Psoas muscle (tissue), 8 donors: ENCODE data around the gene TRAIP. TPM values are rescaled to one million over a fixed set of nuclear protein-coding genes. Genes with fewer than 3 reads are reported as not detected.

ENCODE experiments used
- ATAC-seq, 4 donors: fragments of 200-7000 bp; cut with Tn5 transposase; one replicate each; pipeline ENCODE4 v1.9.1; 2020; ENCODE audit warnings: moderate library complexity in 3 of 4, mild to moderate bottlenecking in 2 of 4
- DNase-seq, 2 donors: peaks; one replicate each; pipeline ENCODE4 v3.0.0-alpha.2; 2020
- H3K27ac ChIP-seq: fragments of 200-600 bp; one replicate; pipeline ENCODE4 v1.8.0; 2022
- H3K27me3 ChIP-seq, 3 donors: fragments of 200-600 bp in 1 of 3; one replicate each; pipeline versions ENCODE4 v1.6.1 to v1.8.0; 2013 to 2022; ENCODE audit warnings: low read length in 2 of 3, mild to moderate bottlenecking in 2 of 3, moderate library complexity in 1 of 3; ENCODE audit not compliant: insufficient read depth in 3 of 3
- H3K36me3 ChIP-seq, 2 donors: fragments of 200-600 bp in 1 of 2; one replicate each; pipeline versions ENCODE4 v1.6.1 to v1.8.0; 2013 to 2022; ENCODE audit warnings: low read depth in 1 of 2, mild to moderate bottlenecking in 1 of 2, moderate library complexity in 1 of 2; ENCODE audit not compliant: insufficient read depth in 1 of 2
- H3K4me1 ChIP-seq: fragments of 200-600 bp; one replicate; pipeline ENCODE4 v1.8.0; 2022
- H3K4me3 ChIP-seq: fragments of 200-600 bp; one replicate; pipeline ENCODE4 v1.8.0; 2022; ENCODE audit warnings: mild to moderate bottlenecking
- H3K9me3 ChIP-seq: fragments of 200-600 bp; one replicate; pipeline ENCODE4 v1.8.0; 2022
- CTCF ChIP-seq: fragments of 200-600 bp; IDR thresholded peaks from one replicate; pipeline ENCODE4 v1.8.0; 2022; ENCODE audit warnings: antibody characterized with exemption
- WGBS, 3 donors: extraction: QIAGEN DNeasy Blood & Tissue Kit; methylation state at CpG; one replicate each; pipeline versions ENCODE4 v1.1.6 to v1.1.7; 2013; 5-methylcytosine and 5-hydroxymethylcytosine counted together
- intact Hi-C, 2 donors: fragments of 100-400 bp; cut with DNase I; formaldehyde crosslinking; loops; one replicate each; pipeline versions ENCODE4 v1.11.0 to v1.14.2; 2022
- polyA plus RNA-seq, 3 donors: library from polyadenylated mRNA; stranded (reverse); fragments of 200-250 nt; gene quantifications; one replicate each; pipeline ENCODE4 v1.2.3, GENCODE V29; 2013
- total RNA-seq, 4 donors: library from RNA; stranded (reverse); fragmentation: NEBNext Ultra II Directional in 2 of 4; extraction: Animal tissue kit (Norgen Biotek cat#: 25700) in 2 of 4; gene quantifications; one replicate each; pipeline versions ENCODE4 v1.2.1 to v1.2.4, GENCODE V29; 2021 to 2023
- donor health status: healthy with polysubstance abuse.
- donor health status: DM: no; HTN: no; CAD: no; lungs with moderate emphysema.
- donor health status: Bipolar disorder and iron deficiency.
- donor health status: healthy.
- donor health status: DM: yes; HTN: yes; CAD: no.
- donor health status: DM: no; HTN: no; CAD: no.
- donor health status: DM: no; HTN: no; CAD: no.
- donor health status: DM: yes; HTN: yes; CAD: no.

The TRAIP gene
- total and polyA plus RNA-seq, 7 donors, result 0.36 to 4.6 (median 1.2) TPM

GRCh38 chr3:49841126-49841696 lies 15.2 kb downstream of the TRAIP start:
- intact Hi-C loops, result loop anchor here in 1 of 2 donors (5.0 kb wide), 1 partner anchor 124 kb away; the partner anchor contains the start of gene AMIGO3
- TF ChIP-seq CTCF, result peak; percentile 18
- no peak overlapping the region for H3K4me3 ChIP-seq
- no peaks in the 10 kb centered on the region for H3K36me3 ChIP-seq
- no peaks in the 10 kb centered on the region for H3K27me3 ChIP-seq
- H3K27ac ChIP-seq, result no peak overlapping the region
- DNase-seq (no peak), ATAC-seq (peak in 1 of 4 donors; percentile 11)
- H3K9me3 ChIP-seq, result no peaks in the 10 kb centered on the region
- H3K4me1 ChIP-seq, result peaks cover 14% of the 10 kb centered on the region

DNA sequence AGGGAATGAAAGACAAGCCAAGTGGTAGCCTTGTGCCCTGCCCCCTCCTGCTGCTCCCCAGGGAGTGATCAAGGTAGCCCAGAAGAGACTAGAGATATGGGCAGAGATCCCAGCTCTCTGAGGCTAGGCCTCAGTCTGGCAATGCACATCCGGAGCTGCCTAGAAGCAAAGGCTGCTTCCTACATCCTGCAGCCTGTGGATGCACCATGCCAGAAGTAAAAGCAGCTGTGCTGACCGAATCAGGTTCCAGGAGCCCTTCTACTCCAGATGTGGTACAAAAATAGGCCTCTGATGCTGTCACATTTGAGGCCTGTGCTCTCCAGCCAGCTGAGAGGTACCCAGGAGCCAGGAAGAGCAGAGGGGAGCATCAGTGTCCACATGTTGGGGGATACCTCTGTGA lies 16.0 kb downstream of the TRAIP start:
- Histone ChIP-seq H3K36me3 (no peaks in the 10 kb centered on the region), H3K4me3 (no peak overlapping the region), H3K27me3 (no peaks in the 10 kb centered on the region), H3K4me1 (peaks cover 14% of the 10 kb centered on the region), H3K27ac (no peak overlapping the region), H3K9me3 (no peaks in the 10 kb centered on the region)
- no peak for DNase-seq
- intact Hi-C loops, result loop anchor here in 1 of 2 donors (5.0 kb wide), 1 partner anchor 123 kb away; the partner anchor contains the start of gene AMIGO3
- no peak for TF ChIP-seq CTCF
- WGBS, 3 donors, result 27 to 58% (median 48%) methylated on average over 2 of the region's 2 CpGs
- peak in 1 of 4 donors; percentile 42 for ATAC-seq

DNA sequence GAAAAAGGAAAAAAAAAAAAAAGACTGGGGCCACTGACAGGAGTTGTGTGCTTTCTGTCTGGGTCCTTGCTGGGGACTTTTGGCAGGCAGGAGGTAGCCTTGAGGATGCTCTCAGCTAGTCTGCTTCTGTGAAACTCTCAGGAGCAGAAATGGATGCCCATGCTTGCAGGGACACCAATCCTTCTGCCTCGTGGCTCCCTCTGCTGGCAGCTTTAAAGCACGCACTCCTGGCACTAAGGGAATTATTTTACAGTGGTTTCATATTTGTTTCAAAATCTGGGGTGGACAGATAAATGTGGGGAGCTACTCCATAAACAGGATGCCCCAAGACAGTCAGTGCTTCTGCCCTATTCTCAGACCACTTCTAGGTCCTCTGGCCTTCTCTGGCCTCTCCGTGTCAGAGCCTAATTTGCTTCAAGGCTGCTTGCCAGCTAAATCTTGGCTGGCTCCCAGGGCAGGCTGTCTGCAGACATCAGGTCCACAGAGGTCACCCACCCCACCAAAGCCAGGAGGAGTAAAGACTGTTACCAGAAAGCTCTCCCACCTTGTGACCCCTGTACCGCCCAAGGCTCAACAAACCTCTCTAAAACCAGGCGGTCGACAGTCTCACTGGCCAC lies 17.1 kb downstream of the TRAIP start:
- TF ChIP-seq CTCF, result peak; percentile 92
- DNase-seq (peak; percentile 75 to 90), ATAC-seq (peak; percentile 79 to 98 (median 92))
- H3K27ac ChIP-seq, result no peak overlapping the region
- intact Hi-C loops, result loop anchor here (1.0 kb wide), 2 partner anchors 37 to 136 kb away; no protein-coding TSS in a partner anchor
- 31 to 39% (median 37%) methylated on average over 6 of the region's 6 CpGs for WGBS, 3 donors
- no peaks in the 10 kb centered on the region for H3K9me3 ChIP-seq
- no peaks in the 10 kb centered on the region for H3K27me3 ChIP-seq
- peaks cover 14% of the 10 kb centered on the region for H3K4me1 ChIP-seq
- H3K36me3 ChIP-seq, result no peaks in the 10 kb centered on the region
- no peak overlapping the region for H3K4me3 ChIP-seq

DNA sequence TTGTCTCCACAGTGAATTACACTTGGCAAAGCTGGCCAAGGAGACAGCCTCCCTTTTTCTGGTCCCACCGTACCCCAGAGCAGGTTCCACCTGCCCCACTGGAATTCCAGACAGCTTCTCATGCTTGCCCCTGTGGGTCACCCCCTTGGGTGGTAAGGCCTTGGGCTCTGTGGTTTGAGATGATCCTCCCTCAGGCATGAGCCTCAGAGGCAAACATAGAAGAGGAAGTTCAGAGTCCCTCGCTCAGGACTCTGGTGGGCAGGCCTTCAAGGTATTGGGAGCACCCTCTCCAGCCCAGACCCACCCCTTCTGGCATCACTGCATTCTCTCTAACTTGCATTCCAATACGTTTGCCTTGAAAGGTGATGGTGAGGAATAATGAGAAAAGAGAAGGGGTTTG lies 25.0 kb downstream of the TRAIP start:
- Histone ChIP-seq H3K9me3 (no peaks in the 10 kb centered on the region), H3K27me3 (no peaks in the 10 kb centered on the region), H3K4me1 (no peaks in the 10 kb centered on the region), H3K27ac (no peak overlapping the region), H3K4me3 (no peak overlapping the region), H3K36me3 (no peaks in the 10 kb centered on the region)
- no peak for ATAC-seq
- intact Hi-C loops, result no loop called here
- 77 to 91% (median 85%) methylated on average over 3 of the region's 3 CpGs for WGBS, 3 donors
- TF ChIP-seq CTCF, result no peak
- DNase-seq, result no peak
